ENCODE results near the gene FSCN2. TPM values are rescaled to one million over a fixed set of nuclear protein-coding genes. Genes with fewer than 3 reads are reported as not detected.
A peak's percentile ranks its signal among the peaks of the same experiment; 100 is the strongest.

The FSCN2 gene
- total RNA-seq, 1 donor = 5.1 TPM

DNA sequence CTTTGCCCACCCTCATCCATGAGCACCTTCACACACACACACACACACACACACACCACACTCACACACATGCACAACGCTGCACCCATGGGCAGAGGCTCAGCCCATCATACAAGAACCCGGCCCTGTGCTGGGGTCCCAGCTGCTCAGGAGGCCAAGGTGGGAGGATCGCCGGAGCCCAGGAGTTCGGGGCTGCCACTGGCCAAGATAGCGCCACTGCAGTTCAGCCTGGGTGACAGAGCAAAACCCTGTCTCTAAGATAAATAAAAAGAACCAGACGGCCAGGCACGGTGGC is 3.4 kb upstream of the FSCN2 start:
- H3K4me2 ChIP-seq (ENCODE audit: insufficient read depth, low read length) = no peak overlapping the region
- H3K36me3 ChIP-seq (ENCODE audit: insufficient read depth, low read length) = no peaks in the 10 kb centered on the region
- H3K27me3 ChIP-seq (ENCODE audit: insufficient read depth, low read length) = peaks cover 17% of the 10 kb centered on the region
- no peaks in the 10 kb centered on the region for H3K79me2 ChIP-seq (ENCODE audit: insufficient read depth, low read length)
- no peak overlapping the region for H3K27ac ChIP-seq (ENCODE audit: low read depth, low read length)
- peaks cover 9% of the 10 kb centered on the region for H3K4me1 ChIP-seq (ENCODE audit: insufficient read depth, low read length)
- no peak for DNase-seq (ENCODE audit: insufficient read length, low spot score, missing footprints)
- H4K20me1 ChIP-seq (ENCODE audit: insufficient read depth, low read length) = peaks cover 24% of the 10 kb centered on the region
- TF ChIP-seq, protein P1, sequence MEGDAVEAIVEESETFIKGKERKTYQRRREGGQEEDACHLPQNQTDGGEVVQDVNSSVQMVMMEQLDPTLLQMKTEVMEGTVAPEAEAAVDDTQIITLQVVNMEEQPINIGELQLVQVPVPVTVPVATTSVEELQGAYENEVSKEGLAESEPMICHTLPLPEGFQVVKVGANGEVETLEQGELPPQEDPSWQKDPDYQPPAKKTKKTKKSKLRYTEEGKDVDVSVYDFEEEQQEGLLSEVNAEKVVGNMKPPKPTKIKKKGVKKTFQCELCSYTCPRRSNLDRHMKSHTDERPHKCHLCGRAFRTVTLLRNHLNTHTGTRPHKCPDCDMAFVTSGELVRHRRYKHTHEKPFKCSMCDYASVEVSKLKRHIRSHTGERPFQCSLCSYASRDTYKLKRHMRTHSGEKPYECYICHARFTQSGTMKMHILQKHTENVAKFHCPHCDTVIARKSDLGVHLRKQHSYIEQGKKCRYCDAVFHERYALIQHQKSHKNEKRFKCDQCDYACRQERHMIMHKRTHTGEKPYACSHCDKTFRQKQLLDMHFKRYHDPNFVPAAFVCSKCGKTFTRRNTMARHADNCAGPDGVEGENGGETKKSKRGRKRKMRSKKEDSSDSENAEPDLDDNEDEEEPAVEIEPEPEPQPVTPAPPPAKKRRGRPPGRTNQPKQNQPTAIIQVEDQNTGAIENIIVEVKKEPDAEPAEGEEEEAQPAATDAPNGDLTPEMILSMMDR (IDR thresholded peaks at IDR 0.05; ENCODE audit: extremely low read depth, low read depth, low read length) = no peak
- H3K4me3 ChIP-seq (ENCODE audit: insufficient read depth, low read length) = no peak overlapping the region
- H2AFZ ChIP-seq (ENCODE audit: low read length) = no peak overlapping the region
- no peaks in the 10 kb centered on the region for H3K9me3 ChIP-seq (ENCODE audit: low read depth, low read length)

DNA sequence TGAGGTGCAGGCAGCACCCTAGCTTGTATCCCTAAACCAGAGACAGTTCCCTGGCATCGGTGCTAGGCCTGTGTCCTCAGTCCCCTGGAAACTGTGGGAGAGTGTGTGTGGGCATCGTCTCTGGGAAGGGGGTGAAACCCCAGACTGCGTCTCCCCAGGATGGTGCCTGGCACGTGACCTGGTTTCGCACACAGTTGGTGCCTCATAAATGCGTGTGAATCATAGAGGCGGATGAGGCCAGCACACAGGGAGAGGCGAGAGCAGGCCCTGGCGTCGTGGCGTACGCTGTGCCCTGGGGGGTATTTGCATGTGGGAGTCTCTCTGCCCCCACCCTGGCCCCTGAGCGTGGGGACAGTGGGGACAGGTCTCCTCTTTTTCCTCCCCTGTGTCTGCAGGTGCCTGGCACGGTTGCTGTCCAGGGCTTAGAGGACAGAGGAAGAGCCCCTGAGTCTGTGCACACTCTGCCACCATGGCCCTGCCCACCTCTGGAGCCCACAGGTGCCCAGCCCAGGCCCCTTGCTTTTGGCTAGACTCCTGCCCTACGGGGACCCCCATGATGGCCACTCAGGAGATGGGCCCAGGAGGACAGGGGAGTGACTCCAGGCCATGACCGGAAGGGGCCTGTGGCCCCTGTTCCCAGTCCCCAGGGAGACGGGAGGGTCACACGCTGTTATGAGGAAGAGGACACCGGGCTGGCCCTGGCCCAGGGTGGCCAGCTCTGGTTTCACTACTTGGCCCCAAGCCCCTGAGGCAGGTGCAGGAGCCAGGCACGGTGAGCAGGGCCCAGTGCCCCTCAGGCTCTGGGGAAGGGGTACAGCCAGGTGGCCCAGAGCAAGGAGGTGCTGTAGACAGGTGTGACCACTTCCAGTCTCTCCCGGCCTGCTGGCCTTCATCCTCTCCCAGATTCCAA is 1.3 kb upstream of the FSCN2 start:
- no peaks in the 10 kb centered on the region for H3K36me3 ChIP-seq (ENCODE audit: insufficient read depth, low read length)
- H3K4me1 ChIP-seq (ENCODE audit: insufficient read depth, low read length) = peaks cover 9% of the 10 kb centered on the region
- H3K9me3 ChIP-seq (ENCODE audit: low read depth, low read length) = no peaks in the 10 kb centered on the region
- H2AFZ ChIP-seq (ENCODE audit: low read length) = no peak overlapping the region
- H3K79me2 ChIP-seq (ENCODE audit: insufficient read depth, low read length) = no peaks in the 10 kb centered on the region
- H3K27me3 ChIP-seq (ENCODE audit: insufficient read depth, low read length) = peaks cover 17% of the 10 kb centered on the region
- peak overlapping the region; percentile 57 for H3K4me2 ChIP-seq (ENCODE audit: insufficient read depth, low read length)
- peaks cover 16% of the 10 kb centered on the region for H4K20me1 ChIP-seq (ENCODE audit: insufficient read depth, low read length)
- DNase-seq (ENCODE audit: insufficient read length, low spot score, missing footprints) = no peak
- H3K4me3 ChIP-seq (ENCODE audit: insufficient read depth, low read length) = no peak overlapping the region
- H3K27ac ChIP-seq (ENCODE audit: low read depth, low read length) = no peak overlapping the region
- TF ChIP-seq, protein P1 (IDR thresholded peaks at IDR 0.05; ENCODE audit: extremely low read depth, low read depth, low read length) = no peak

DNA sequence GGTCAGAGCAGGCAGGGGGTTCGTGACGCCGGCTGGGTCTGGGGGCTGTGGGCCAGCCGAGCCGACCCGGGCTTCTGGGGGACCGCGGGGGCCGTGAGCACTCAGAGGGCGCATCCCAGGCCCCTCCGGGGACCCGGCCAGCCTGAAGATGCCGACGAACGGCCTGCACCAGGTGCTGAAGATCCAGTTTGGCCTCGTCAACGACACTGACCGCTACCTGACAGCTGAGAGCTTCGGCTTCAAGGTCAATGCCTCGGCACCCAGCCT is 140 bp downstream of the FSCN2 start:
- no peak overlapping the region for H3K4me2 ChIP-seq (ENCODE audit: insufficient read depth, low read length)
- TF ChIP-seq, protein P1 (IDR thresholded peaks at IDR 0.05; ENCODE audit: extremely low read depth, low read depth, low read length) = no peak
- no peak overlapping the region for H2AFZ ChIP-seq (ENCODE audit: low read length)
- H3K27me3 ChIP-seq (ENCODE audit: insufficient read depth, low read length) = peaks cover 17% of the 10 kb centered on the region
- H3K4me1 ChIP-seq (ENCODE audit: insufficient read depth, low read length) = peaks cover 6% of the 10 kb centered on the region
- no peak overlapping the region for H3K4me3 ChIP-seq (ENCODE audit: insufficient read depth, low read length)
- no peaks in the 10 kb centered on the region for H3K9me3 ChIP-seq (ENCODE audit: low read depth, low read length)
- H3K36me3 ChIP-seq (ENCODE audit: insufficient read depth, low read length) = no peaks in the 10 kb centered on the region
- no peak for DNase-seq (ENCODE audit: insufficient read length, low spot score, missing footprints)
- peaks cover 10% of the 10 kb centered on the region for H4K20me1 ChIP-seq (ENCODE audit: insufficient read depth, low read length)
- no peaks in the 10 kb centered on the region for H3K79me2 ChIP-seq (ENCODE audit: insufficient read depth, low read length)
- no peak overlapping the region for H3K27ac ChIP-seq (ENCODE audit: low read depth, low read length)

DNA sequence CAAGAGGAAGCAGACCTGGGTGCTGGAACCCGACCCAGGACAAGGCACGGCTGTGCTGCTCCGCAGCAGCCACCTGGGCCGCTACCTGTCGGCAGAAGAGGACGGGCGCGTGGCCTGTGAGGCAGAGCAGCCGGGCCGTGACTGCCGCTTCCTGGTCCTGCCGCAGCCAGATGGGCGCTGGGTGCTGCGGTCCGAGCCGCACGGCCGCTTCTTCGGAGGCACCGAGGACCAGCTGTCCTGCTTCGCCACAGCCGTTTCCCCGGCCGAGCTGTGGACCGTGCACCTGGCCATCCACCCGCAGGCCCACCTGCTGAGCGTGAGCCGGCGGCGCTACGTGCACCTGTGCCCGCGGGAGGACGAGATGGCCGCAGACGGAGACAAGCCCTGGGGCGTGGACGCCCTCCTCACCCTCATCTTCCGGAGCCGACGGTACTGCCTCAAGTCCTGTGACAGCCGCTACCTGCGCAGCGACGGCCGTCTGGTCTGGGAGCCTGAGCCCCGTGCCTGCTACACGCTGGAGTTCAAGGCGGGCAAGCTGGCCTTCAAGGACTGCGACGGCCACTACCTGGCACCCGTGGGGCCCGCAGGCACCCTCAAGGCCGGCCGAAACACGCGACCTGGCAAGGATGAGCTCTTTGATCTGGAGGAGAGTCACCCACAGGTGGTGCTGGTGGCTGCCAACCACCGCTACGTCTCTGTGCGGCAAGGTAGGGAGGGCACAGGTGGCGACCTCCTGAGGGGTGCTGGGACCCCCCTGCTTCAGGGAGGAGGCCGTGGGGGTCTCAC is 667 bp downstream of the FSCN2 start:
- H2AFZ ChIP-seq (ENCODE audit: low read length) = no peak overlapping the region
- peaks cover 13% of the 10 kb centered on the region for H3K27me3 ChIP-seq (ENCODE audit: insufficient read depth, low read length)
- no peak overlapping the region for H3K4me2 ChIP-seq (ENCODE audit: insufficient read depth, low read length)
- H3K79me2 ChIP-seq (ENCODE audit: insufficient read depth, low read length) = no peaks in the 10 kb centered on the region
- no peak overlapping the region for H3K4me3 ChIP-seq (ENCODE audit: insufficient read depth, low read length)
- no peak for DNase-seq (ENCODE audit: insufficient read length, low spot score, missing footprints)
- H3K9me3 ChIP-seq (ENCODE audit: low read depth, low read length) = no peaks in the 10 kb centered on the region
- no peak overlapping the region for H3K27ac ChIP-seq (ENCODE audit: low read depth, low read length)
- H4K20me1 ChIP-seq (ENCODE audit: insufficient read depth, low read length) = peaks cover 5% of the 10 kb centered on the region
- TF ChIP-seq, protein P1 (IDR thresholded peaks at IDR 0.05; ENCODE audit: extremely low read depth, low read depth, low read length) = no peak
- H3K4me1 ChIP-seq (ENCODE audit: insufficient read depth, low read length) = peaks cover under 1% of the 10 kb centered on the region
- H3K36me3 ChIP-seq (ENCODE audit: insufficient read depth, low read length) = no peaks in the 10 kb centered on the region

Data from osteoblast (primary cell).